Left ventricle myocardium inferior (tissue), 1 donor: ENCODE data around the gene FGF22. TPM values are rescaled to one million over a fixed set of nuclear protein-coding genes. Genes with fewer than 3 reads are reported as not detected.

Experiments used
- DNase-seq: peaks from one replicate; pipeline ENCODE4 v3.0.0-alpha.2; 2020
- H3K27ac ChIP-seq: fragments of 200-600 bp; replicated peaks from 2 replicates; pipeline ENCODE4 v1.8.0; 2021
- H3K27me3 ChIP-seq: fragments of 200-600 bp; 2 replicates; pipeline ENCODE4 v1.8.0; 2021; ENCODE audit warnings: low read depth
- H3K36me3 ChIP-seq: fragments of 200-600 bp; 2 replicates; pipeline ENCODE4 v1.8.0; 2021
- H3K4me1 ChIP-seq: fragments of 200-600 bp; 2 replicates; pipeline ENCODE4 v1.8.0; 2021
- H3K4me3 ChIP-seq: fragments of 200-600 bp; 2 replicates; pipeline ENCODE4 v1.8.0; 2021; ENCODE audit warnings: mild to moderate bottlenecking, moderate library complexity
- H3K9me3 ChIP-seq: fragments of 200-600 bp; replicated peaks from 2 replicates; pipeline ENCODE4 v1.8.0; 2021
- intact Hi-C: fragments of 100-400 bp; cut with micrococcal nuclease; formaldehyde crosslinking; loops from one replicate; pipeline ENCODE4 v1.11.0; 2022
- total RNA-seq: library from RNA; stranded (reverse); fragmentation: NEBNext Ultra II Directional; extraction: Animal tissue kit (Norgen Biotek cat#: 25700); gene quantifications from one replicate; pipeline ENCODE4 v1.2.1, GENCODE V29; 2021
- TF ChIP-seq, protein P1 (sequence below): fragments of 200-600 bp; IDR thresholded peaks from 2 replicates; pipeline ENCODE4 v1.8.0; 2021; ENCODE audit warnings: antibody characterized with exemption, mild to moderate bottlenecking, borderline replicate concordance
- donor health status: DM: no; HTN: yes; CAD: no; lungs with severe emphysema.

FGF22 gene
- total RNA-seq, 1 donor from 2014 or later: not detected

DNA sequence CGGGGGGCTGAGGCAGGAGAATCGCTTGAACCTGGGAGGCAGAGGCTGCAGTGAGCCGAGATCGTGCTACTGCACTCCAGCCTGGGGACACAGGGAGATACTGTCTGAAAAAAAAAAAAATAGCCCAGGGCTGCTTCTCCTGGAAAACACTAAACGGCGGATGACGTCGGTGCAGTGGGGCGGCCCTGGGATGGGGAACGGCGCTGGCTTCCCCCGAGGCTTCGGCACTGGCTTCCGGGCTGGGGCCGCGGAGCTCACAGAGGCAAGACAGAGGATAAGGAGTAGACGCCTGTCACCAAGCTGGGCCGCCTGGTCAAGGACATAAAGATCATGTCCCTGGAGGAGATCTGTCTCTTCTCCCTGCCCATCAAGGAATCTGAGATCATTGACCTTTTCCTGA, 50.5 kb downstream of the FGF22 start:
- intact Hi-C loops: no loop called here
- peak; percentile 72 for DNase-seq
- Histone ChIP-seq H3K4me3 (no peak overlapping the region), H3K27ac (peak overlapping the region; percentile 30), H3K9me3 (no peaks in the 10 kb centered on the region), H3K36me3 (no peaks in the 10 kb centered on the region), H3K27me3 (peaks cover 7% of the 10 kb centered on the region), H3K4me1 (no peaks in the 10 kb centered on the region)
- TF ChIP-seq, protein P1, sequence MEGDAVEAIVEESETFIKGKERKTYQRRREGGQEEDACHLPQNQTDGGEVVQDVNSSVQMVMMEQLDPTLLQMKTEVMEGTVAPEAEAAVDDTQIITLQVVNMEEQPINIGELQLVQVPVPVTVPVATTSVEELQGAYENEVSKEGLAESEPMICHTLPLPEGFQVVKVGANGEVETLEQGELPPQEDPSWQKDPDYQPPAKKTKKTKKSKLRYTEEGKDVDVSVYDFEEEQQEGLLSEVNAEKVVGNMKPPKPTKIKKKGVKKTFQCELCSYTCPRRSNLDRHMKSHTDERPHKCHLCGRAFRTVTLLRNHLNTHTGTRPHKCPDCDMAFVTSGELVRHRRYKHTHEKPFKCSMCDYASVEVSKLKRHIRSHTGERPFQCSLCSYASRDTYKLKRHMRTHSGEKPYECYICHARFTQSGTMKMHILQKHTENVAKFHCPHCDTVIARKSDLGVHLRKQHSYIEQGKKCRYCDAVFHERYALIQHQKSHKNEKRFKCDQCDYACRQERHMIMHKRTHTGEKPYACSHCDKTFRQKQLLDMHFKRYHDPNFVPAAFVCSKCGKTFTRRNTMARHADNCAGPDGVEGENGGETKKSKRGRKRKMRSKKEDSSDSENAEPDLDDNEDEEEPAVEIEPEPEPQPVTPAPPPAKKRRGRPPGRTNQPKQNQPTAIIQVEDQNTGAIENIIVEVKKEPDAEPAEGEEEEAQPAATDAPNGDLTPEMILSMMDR: no peak

Other genes with a start within 250 kb of the FGF22 start
- gene C2CD4C, start 230.7 kb upstream of the FGF22 start, total RNA-seq: 0.63 TPM
- 11.3 TPM for gene SHC2, start 178.8 kb upstream of the FGF22 start, total RNA-seq
- 0.22 TPM for gene MADCAM1, start 143.4 kb upstream of the FGF22 start, total RNA-seq
- 11.2 TPM for gene TPGS1, start 132.4 kb upstream of the FGF22 start, total RNA-seq
- gene CDC34, start 108.1 kb upstream of the FGF22 start, total RNA-seq: 96.5 TPM
- not detected for gene GZMM, start 95.8 kb upstream of the FGF22 start, total RNA-seq
- 1,533 TPM for gene BSG, start 67.3 kb upstream of the FGF22 start, total RNA-seq
- gene HCN2, start 50.0 kb upstream of the FGF22 start, total RNA-seq: 21.9 TPM
- gene POLRMT, start 6.3 kb upstream of the FGF22 start, total RNA-seq: 54.3 TPM
- gene RNF126, start 23.3 kb downstream of the FGF22 start, total RNA-seq: 25.5 TPM
- 56.1 TPM for gene FSTL3, start 36.5 kb downstream of the FGF22 start, total RNA-seq
- gene PRSS57, start 55.6 kb downstream of the FGF22 start, total RNA-seq: not detected
- 26.8 TPM for gene PALM, start 69.1 kb downstream of the FGF22 start, total RNA-seq
- not detected for gene MISP, start 111.2 kb downstream of the FGF22 start, total RNA-seq
- gene PTBP1, start 157.6 kb downstream of the FGF22 start, total RNA-seq: 55.6 TPM
- gene PLPPR3, start 182.1 kb downstream of the FGF22 start, total RNA-seq: not detected
- not detected for gene AZU1, start 188.0 kb downstream of the FGF22 start, total RNA-seq
- gene PRTN3, start 201.1 kb downstream of the FGF22 start, total RNA-seq: not detected
- gene ELANE, start 212.4 kb downstream of the FGF22 start, total RNA-seq: 0.58 TPM
- 200 TPM for gene CFD, start 219.8 kb downstream of the FGF22 start, total RNA-seq